Colon (tissue), 2 donors: ENCODE measurements around the gene OBI1.

Experiments used
- FAIRE-seq: peaks from 2 replicates; lab custom pipeline; 2012; peaks lifted over from hg19 to GRCh38; lab: Jason Lieb, UNC
- donor health status: control.
- donor health status: control.

The OBI1 gene

DNA sequence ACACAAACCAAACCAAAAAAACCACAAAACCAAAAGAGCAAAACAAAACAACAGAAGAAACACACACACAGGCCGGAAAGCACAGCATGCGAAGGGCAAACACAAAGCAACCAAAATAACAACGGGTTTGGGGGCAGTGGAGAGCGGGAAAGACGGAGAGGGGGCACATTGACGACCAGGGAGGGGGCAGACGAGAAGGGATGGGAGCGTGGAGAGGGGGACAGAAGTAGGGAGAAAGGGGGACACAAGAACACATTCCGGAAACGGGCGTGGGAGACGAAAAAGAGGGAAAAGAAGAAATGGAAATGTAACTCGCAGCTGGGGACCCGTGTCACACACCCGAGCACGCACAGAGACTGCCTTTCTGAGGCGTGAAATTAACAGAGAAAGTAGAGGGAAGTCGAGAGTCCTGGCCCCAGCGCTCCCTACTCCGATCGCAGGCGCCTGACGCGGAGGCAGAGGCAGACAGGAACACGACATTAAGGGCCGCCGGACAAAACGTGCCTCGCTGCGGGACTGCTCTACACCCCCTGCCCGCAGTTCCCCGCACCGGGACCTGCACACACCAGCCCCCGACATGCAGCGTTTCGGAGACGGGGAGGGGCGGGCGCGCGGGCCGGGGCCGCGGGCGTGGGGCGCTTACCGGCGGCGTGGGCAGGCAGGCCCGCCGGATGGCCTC lies 56.3 kb downstream of the OBI1 start:
- no peak for FAIRE-seq

DNA sequence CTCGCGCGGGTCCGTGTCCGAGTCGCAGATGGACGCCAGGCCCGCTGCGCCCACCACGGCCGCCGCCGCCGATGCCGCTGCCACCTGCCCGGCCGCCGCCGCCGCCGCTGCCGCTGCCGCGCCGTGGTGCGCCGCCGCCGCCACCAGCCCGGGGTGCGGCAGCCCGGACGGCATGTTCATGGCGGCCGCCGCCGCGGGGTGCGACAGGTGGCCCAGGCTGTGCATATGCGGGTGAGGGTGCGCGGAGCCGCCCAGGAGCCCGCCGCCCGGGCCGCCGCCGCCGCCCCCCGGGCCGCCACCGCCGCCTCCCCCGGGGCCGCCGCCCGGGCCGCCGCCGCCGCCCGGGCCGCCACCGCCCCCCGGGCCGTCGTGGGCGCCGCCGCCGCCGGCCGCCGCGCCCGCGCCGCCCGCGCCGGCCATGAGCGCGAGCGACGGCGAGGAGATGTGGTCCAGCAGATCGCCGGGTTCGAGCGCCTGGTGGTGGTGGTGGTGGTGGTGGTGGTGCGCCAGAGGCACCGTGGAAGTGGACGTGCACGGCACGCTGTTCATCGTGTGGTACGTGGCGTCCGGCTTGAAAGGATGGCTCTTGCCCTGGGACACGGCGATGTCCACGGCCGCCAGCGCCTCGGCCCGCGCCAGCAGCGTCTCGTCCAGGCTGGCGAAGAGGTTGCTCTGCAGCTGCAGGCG lies 56.9 kb downstream of the OBI1 start:
- no peak for FAIRE-seq

DNA sequence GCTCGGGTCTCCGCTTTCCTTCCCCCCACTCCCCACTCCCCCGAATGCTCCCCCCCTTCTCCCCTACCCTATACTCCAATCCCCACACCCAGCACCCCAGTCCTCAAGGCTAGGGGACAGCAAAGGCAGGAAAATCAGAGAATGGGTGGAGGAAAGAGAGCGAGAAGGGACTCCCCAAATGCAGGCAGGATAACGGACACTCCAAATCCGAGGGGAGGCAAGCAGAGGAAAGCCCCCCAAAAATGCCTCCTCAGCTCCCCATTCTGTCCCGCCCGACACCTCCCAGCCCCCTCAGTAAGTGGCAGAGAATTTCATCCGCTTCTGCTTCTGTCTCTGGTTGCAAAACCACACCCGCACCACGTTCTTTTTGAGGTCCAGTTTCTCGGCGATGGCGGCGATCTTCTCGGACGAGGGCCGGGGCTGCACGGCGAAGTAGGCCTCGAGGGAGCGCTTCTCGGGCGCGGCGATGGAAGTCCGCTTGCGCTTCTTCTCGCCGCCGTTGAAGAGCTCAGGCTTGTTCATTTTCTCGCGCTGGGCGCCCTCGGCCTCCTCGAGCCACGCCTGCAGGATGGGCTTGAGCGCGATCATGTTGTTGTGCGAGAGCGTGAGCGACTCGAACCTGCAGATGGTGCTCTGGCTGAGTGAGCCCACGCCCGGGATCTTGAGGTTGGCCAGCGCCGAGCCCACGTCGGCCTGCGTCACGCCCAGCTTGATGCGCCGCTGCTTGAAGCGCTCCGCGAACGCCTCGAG lies 57.7 kb downstream of the OBI1 start:
- FAIRE-seq = no peak

DNA sequence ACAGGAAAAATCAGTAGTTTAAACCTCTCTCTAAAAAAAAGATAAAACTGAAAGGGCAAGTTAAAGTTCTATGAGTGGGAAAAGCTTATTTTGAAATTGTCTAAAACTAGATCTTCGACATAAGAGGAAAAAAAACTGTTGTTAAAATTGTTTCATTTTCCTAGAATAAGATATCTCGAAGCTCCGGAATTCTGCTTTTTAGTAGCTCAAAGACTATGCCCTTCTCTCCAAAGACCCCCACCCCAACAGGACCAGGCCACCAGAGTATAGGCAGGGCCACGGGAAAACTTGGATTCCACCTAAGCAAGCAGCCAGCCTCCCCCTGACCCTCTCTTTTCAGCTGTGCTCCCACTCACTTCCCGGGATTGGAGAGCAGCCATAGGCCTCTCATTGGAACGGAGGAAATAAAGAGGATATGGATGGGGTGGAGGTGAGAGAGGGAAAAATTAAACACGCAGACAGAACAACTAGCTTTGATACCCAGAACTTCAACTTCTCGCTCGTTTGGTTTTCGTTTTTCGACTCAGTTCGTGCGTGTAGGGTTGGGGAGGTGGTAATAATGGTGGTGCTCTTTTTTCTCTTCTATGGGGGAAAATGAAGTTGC lies 58.6 kb downstream of the OBI1 start:
- FAIRE-seq = no peak

DNA sequence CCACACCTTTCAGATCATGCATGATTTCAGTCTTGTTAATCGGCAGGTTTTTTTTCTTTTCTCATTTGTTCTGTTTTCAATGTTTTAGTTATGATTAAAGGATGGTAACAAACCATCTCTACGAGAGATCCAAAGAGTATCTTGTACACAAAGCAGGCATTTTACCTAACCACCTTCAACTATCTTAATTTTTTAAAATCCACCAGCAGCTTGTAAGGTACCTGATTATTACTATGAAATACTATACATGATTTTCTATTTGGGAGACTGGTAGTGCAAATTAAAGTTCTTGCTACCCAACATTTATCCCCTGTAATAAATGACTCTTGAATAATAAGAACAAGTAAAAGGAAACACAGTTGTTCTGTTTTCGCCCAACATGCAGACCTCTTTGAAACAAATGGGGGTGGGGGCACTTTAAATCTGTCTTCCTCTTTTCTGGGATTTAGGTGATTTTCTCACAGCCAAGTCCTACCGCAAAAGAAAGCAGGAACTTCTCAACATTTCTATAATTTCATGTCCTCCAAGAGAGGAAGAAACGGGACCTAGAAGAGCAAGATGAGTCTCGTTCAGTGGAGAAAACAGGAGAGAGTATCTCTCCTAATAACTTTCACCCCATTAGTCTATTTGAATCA lies 59.2 kb downstream of the OBI1 start:
- no peak for FAIRE-seq

DNA sequence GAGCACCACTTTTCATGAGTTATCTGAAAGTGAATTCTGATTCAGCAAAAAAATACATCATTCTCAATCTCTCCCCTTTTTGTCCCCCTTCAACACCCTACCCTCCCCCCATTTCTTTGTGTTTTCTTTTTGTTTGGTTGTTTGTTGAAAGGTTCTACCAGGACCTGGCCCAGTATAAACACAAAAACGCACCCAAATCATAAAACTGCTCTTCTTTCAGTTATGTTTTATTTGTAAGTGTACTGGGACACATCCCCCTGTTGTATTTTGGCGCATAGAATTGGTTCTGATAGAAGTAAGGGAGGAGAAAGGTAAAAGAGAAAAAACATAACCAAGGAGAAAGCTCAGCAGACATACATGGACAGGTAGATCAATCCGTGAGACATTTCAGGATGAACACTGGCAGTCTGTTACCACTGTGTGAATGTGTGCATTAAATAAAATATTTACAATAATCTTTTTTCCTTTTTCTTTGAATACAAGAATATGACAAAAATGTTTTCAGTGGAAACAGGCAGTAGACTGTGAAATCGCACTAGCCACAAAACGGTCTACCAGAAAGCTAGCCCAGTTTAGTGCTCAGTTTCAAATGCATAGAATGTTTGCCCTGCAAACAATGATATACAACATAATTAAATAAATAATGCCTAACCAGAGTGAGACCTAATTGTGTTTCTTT lies 59.9 kb downstream of the OBI1 start:
- FAIRE-seq = no peak

DNA sequence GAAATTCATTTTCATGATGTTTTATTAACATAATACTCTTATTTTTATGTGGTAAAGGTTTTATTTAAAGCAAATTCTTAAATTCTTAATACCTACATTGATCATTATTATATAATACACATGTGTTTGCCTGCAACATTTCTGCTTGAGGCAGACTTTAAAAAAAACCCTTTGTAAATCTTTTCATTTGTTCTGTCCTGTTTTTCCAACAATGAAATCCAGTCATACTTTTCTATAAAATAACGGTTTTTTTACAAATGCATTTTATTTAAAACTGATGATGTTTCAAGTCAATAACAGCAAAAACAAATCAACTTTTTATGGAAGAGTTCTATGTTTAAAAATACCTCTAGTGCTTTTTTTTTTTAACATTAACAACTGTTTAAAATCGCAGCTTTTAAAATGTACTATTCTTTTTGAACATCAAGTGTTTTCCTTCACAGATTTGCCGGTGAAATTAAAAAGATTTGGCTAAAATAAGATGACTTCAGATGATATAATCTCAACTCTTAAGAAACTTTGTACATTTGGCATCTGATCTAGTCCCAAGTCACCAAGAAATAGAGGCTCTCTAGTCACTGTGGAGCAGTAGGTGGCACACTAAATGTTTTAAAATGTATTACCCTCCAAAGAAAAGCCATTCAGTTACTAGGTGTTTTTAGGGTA lies 60.7 kb downstream of the OBI1 start:
- FAIRE-seq = no peak

DNA sequence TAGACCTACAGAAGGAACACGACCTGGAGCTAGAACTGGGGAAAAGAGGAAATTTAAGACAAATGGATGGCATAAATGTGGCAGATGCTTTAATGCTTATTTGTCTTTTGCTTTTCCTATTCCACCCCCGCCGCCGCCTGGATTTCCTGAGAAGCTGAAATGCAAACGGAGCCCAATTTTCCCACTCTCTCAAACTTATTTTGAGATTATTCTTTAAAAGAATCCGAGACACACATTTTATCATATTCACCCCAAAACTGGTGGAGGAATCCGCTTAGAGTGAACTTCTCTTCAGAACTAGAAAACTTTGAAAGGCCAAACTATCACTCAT lies 61.4 kb downstream of the OBI1 start:
- no peak for FAIRE-seq

DNA sequence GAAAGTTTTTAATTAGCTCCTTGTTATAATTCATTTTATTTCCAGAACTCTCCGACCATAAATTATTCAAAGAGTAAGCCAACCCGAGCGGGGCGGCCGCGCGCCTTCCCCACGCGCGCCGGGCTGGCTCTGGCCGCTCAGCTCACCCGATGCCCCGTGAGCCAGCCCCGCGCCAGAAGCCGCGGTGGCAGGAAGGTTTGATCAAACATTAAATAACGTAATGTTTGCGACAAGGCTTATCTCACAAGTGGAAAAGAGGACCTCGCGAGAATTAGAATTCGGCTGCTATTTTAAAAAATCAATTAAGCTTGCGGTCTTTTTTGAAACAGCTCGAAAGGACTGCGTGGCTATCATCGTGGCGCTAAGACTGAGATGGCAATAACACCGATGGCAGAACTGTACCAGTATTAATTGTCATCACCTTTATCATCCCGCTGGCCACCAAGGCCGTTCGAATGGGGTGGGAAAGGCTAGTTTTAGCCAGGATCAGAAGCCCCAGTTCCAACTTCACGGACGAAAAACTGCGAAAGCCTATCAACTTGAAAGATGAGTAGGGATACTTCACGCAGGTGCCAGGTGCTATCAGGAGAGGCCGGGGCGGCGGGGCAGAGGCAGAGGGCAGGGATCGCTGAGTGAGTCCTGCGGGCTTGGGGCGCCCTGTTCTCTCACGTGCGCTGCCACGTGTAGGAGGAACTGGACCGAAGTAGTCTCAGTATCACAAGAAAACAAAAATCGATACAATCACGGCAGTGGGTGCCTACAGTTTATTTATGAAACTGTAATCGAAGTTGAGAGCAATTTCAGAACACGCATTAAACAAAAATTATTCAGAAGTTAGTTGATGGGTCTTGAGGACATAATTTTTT lies 62.0 kb downstream of the OBI1 start:
- FAIRE-seq = no peak

DNA sequence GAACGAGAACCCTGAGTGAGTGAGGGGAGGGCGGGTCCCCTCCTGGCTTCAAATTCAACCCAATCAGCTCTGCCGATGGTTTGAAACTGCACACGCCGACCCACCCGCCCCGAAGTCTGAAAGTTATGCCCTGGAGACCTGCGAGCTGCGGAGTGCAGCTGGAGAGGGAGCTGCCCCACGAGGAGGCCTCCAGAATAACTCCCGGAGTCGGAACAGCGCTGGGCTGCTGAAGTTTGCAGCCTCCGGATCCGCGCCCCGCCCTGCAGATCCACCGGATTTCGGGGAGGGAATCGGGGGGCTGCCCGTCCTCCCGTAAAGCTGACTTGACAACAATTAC lies 62.6 kb downstream of the OBI1 start:
- FAIRE-seq = no peak

DNA sequence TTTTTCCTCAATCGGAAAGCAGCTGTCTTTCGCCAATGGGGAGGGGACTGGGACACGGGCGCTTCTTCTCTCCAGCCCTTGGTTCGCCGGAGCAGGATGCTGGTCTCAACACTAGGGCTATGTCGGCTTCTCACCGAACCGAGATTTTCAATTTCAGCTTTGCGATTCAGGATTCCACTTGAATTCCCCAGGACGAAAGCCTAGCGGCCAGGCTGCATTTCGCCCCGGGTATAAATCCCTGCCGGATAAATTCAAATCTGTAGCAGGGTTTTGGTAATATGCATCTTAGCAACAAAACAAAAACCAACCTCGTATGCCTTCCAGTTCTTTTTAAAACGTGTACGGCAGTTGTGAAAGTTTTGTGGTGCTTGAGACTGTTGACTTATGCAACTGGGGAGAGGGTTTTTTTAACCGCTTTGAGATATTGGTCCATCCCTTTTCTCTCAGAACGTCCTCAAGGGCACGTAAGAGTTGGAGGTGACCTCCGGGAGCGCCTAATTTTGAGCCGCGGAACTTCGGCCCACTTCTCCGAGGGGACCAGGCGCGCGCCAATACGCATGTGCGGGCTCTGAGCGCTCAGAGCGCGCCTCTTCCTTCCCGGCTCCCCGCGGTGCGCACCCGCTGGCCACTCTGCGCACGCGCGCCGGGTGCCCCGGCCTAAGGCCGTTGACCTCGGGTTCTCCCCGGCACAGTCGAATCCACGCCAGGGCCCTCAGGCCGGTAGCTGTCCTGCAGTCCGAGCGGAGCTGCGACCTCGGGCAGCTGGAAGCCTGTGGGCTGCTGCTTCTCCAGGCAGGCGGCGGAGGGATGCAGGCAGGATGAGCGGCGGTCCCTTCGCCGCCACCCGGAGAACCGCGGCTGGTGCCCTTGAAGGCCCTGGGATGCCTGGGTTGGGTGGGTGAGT lies 63.2 kb downstream of the OBI1 start:
- FAIRE-seq = no peak

DNA sequence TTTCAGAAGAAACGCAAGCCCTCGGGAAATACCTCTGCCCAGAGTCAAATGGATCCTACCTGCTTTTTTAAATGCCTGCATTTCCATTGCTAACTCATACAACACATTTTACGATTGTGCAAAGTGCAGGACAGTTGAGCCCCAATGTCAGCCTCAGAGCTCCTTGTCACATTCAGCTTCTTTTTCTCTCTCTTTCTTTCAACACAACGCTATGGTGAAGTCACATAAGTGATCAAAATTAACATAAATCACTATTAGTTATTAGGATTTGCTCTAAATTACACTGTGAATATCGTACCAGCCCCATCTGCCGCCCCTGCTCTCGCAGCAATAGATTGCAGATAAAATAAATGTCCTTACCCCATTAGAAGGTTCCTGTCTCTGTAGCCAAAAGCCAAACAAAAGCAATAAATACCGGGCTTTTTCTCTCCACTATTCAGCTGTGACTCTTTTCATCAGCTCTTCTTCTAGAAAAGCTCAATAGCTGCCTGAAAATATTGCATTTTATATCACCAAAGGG lies 64.4 kb downstream of the OBI1 start:
- FAIRE-seq = no peak

DNA sequence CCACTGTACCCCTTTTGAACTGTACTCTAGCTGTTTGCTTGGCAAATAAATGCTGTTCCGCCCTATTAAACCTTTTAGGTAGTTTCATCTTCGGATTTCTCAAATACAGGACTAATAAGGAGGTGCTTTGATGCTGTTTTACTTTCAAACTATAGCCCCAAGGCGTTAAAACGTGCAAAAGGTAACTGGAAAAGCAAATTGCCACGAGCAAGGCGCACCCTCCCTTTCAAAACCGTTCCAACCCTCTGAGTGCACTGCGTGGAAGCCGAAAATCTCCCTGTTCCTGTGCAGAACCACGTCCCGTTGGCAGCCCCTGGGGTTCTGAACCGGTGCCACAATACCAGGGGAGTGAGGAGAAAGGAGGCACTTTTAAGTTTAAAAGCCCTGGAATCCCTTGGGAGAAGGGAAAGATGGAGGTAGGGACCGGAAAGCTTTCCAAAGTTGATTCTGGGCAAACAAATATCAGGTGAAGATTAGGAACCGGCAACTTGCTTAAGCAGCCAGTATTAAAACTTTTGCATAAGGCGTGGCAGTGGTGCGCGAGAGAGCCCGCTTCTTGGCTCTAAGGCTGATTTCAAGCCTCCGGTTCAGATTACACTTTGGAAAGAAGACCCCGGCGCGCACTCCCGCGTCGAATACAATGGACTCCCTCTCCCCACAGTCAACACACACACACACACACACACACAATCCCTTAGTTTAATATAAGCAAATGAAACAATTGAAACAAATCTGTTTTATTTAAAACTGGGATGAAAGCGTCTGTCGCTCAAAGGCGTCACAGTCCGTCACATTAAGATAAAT lies 65.1 kb downstream of the OBI1 start:
- no peak for FAIRE-seq

DNA sequence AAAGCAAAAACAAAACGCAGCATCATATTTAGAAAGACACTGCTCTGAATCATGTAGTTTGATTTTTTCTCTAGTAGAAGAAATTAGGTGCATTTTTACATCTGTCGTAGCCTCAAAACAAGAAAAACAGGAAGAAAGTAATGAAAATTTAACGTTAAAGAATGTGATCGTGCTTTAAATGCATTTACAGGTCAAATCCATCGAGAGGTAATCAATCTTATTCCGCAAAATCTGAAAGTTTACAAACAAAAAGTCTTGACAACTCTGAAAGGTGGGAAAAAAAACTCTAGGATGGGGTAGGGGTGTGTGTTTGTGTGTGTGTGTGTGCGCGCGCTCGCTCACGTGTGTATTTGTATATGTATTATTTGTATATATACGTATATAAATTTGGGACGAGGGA lies 65.8 kb downstream of the OBI1 start:
- FAIRE-seq = no peak

DNA sequence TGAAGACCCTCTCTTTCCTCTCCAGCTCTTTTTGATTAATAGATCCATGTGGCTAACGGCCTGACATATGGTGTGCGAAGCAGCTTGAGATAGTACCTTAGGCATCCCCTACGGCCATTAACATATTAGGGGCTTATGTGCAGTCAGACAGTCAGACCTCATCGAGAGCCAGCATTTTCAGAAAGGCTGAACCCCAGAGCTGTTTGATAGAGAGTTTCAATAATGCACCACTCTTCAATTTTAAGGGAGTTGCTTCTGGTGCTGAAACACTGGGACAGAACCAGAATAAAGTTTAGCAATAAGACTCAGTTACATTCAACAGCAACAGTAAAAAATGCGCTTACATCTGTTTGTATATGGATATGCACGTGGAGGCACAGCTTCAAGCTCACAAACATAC lies 66.4 kb downstream of the OBI1 start:
- FAIRE-seq = no peak

DNA sequence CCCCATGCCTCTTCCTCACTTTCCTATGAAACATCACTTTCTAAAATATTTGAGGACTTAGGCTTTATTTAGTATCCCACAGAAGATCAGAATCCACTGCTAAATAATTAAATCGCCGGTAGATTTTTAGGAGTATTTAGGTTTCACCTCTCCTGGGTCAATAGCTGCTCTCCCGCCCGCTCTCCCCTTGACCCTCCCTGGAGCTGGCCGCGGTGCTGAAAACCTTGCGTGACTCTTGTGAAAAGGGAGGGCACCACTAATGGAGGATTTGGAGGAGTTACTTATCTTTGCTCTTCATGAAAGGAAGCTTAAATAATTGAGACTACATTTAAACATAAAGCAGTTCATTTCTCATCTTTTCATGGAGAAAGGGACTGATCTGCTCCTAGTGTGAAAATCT lies 69.7 kb downstream of the OBI1 start:
- FAIRE-seq = no peak

DNA sequence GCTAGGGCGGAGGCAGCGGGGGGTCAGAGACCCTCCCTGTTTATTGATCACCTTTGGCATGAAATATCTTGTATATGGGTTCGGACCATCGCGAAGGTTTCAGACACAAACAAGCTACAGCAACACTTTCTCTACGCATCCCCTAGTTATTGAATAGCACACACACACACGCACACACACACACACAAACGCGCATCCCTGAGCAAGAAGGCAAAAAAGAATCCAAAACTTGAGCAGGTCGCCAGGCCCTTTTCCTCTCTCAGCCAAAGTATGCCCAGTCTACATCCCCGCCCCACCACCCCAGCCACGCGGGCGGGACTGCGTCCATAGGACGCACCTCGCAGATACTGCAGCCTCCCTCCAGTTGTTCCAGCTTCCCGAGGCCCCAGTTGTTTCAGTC lies 71.6 kb downstream of the OBI1 start:
- no peak for FAIRE-seq

DNA sequence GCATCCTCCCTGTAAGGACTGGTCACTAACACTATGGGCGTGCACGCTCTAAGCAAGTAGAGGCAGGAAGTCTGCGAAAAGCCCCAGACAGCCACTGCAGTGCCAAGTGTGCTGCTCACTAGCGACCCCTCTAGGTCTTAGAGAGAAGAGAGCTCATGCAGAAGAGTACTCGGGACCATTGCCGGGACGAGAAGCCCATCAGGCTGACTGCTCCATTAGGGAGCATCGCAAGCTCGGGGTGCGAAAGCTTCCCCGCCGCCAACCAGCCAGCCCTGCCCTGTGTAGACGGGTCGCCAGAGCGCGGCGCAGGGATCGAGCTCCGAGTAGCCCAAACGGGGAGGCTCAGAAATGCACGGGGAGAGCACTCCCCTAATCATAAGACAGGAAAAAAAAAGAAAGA lies 72.2 kb downstream of the OBI1 start:
- FAIRE-seq = no peak

DNA sequence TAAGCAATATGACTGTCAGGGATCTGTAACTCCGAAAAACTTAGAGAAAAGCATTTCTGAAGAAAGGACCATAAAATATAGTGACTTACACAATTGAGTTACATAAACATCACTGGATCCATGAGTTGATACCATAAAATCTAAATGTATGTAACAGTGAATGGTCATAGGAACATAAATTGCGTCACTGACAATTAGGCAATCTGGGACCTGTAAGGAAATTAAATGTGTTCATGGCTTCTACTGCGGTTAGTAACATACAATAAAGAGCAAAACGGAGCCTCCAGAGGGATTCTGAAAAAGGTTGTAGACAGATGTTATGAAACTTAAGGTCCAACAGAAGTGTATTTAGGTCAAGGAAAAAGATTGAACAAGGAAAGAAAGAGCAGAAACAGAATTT lies 82.7 kb downstream of the OBI1 start:
- no peak for FAIRE-seq
